ENCODE data around the gene ECD. TPM values are rescaled to one million over a fixed set of nuclear protein-coding genes. Genes with fewer than 3 reads are reported as not detected.

The ECD gene
- total RNA-seq, 1 experiment from 2014 or later, result 25.4 TPM

DNA sequence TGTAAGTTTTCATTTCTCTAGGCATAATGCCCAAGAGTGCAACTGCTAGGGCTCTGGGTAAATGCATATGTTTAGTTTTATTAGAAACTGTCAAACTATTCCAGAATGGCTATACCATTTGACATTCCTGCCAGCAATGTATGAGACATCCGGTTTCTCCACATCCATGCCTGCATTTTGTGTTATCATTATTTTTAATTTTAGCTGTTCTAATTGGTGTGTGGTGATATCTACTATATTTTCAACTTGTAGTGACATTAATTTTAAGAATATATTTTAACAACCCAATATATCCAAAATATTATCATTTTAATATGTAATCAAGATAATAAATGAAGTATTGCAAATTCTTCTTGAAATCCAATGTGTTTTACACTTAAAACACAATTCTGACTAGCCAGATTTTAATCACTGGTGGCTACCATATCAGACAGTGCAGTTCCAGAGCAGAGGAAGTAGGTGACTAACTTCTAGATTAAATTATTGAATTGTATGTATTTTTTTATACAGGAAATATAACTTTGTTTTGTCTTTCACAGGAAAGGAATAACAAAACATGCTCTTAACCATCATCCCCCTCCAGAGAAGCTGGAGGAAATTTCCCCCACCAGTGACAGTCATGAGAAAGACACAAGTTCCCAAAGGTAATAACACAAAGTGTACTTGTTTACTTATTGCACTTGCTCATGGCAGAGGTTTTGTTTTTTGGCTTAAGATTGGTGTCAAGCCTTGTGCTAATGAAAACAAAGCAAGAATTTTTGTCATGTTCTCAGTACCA lies 6.5 kb upstream of the ECD start:
- Histone ChIP-seq H3K4me2 (ENCODE audit: low read length) (no peak overlapping the region), H3K27me3 (ENCODE audit: insufficient read depth, low read length) (no peaks in the 10 kb centered on the region), H3K9me2 (ENCODE audit: insufficient read depth) (no peaks in the 10 kb centered on the region), H3K36me3 (ENCODE audit: control insufficient read depth in 1 of 2, insufficient read depth in 2 of 2, low read length in 2 of 2) (peaks cover 0 to 3% of the 10 kb centered on the region in 2 experiments; a peak in 1 of 4 replicates), H4K20me1 (ENCODE audit: insufficient read depth) (no peaks in the 10 kb centered on the region), H3K4me1 (ENCODE audit: control insufficient read depth in 1 of 2, insufficient read depth in 2 of 2, low read length in 2 of 2) (no peaks in the 10 kb centered on the region), H3K9ac (ENCODE audit: low read length) (no peak overlapping the region), H3K79me2 (ENCODE audit: insufficient read depth, low read length) (0 out of 2 replicates have a peak, but pooled peaks cover 2% of the 10 kb centered on the region), H3K4me3 (replicated peaks in 1 of 2; ENCODE audit: low read depth in 1 of 2, low read length in 2 of 2) (no peak overlapping the region), H3K27ac (ENCODE audit: low read depth, low read length) (no peak overlapping the region), H2AFZ (ENCODE audit: low read depth, low read length, poor library complexity, severe bottlenecking) (no peak overlapping the region), H3K9me3 (ENCODE audit: control insufficient read depth in 1 of 2, insufficient read depth in 1 of 2, low read depth in 1 of 2, low read length in 2 of 2) (no peaks in the 10 kb centered on the region)
- intact Hi-C loops (cut with micrococcal nuclease), result no loop called here
- CTCF ChIA-PET, result no interaction called here
- TF ChIP-seq CTCF (IDR thresholded peaks at IDR 0.05 in 2 of 3, conservative IDR thresholded peaks at IDR 0.05 in 1 of 3; ENCODE audit: borderline replicate concordance in 1 of 3, insufficient read depth in 1 of 3, low read depth in 2 of 3, low read length in 2 of 3) (no peak), SIN3A (IDR thresholded peaks at IDR 0.05; ENCODE audit: low read depth) (no peak), ATF3 (IDR thresholded peaks at IDR 0.05) (no peak), SP1 (IDR thresholded peaks at IDR 0.05; ENCODE audit: low read depth) (no peak), FOSL1 (IDR thresholded peaks at IDR 0.05; ENCODE audit: low read depth) (no peak), POLR2A (IDR thresholded peaks at IDR 0.05; ENCODE audit: borderline replicate concordance, extremely low read depth, insufficient read depth, insufficient read length) (no peak), EGR1 (IDR thresholded peaks at IDR 0.05; ENCODE audit: low read depth) (no peak), JUND (IDR thresholded peaks at IDR 0.05) (no peak), RAD21 (IDR thresholded peaks at IDR 0.05; ENCODE audit: low read depth) (no peak), SRF (IDR thresholded peaks at IDR 0.05; ENCODE audit: low read depth) (no peak), YY1 (IDR thresholded peaks at IDR 0.05; ENCODE audit: extremely low read depth, insufficient replicate concordance, low read depth, low read length) (no peak), CBX3 (IDR thresholded peaks at IDR 0.05; ENCODE audit: low read depth) (no peak)
- TF ChIP-seq, protein P1, sequence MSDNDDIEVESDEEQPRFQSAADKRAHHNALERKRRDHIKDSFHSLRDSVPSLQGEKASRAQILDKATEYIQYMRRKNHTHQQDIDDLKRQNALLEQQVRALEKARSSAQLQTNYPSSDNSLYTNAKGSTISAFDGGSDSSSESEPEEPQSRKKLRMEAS (IDR thresholded peaks at IDR 0.05), result no peak
- TF ChIP-seq, protein P2, sequence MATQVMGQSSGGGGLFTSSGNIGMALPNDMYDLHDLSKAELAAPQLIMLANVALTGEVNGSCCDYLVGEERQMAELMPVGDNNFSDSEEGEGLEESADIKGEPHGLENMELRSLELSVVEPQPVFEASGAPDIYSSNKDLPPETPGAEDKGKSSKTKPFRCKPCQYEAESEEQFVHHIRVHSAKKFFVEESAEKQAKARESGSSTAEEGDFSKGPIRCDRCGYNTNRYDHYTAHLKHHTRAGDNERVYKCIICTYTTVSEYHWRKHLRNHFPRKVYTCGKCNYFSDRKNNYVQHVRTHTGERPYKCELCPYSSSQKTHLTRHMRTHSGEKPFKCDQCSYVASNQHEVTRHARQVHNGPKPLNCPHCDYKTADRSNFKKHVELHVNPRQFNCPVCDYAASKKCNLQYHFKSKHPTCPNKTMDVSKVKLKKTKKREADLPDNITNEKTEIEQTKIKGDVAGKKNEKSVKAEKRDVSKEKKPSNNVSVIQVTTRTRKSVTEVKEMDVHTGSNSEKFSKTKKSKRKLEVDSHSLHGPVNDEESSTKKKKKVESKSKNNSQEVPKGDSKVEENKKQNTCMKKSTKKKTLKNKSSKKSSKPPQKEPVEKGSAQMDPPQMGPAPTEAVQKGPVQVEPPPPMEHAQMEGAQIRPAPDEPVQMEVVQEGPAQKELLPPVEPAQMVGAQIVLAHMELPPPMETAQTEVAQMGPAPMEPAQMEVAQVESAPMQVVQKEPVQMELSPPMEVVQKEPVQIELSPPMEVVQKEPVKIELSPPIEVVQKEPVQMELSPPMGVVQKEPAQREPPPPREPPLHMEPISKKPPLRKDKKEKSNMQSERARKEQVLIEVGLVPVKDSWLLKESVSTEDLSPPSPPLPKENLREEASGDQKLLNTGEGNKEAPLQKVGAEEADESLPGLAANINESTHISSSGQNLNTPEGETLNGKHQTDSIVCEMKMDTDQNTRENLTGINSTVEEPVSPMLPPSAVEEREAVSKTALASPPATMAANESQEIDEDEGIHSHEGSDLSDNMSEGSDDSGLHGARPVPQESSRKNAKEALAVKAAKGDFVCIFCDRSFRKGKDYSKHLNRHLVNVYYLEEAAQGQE (IDR thresholded peaks at IDR 0.05; ENCODE audit: low read depth), result no peak
- no TSS peak for BruUV-seq (replicated peaks)
- ATAC-seq (no peak), DNase-seq (ENCODE audit: low read depth, low spot score) (no peak)
- POLR2A ChIA-PET, result interaction anchor here (0.6 kb wide), 1 partner anchor 17 kb away, joined by 3 read pairs; no protein-coding TSS in a partner anchor
- RAD21 ChIA-PET (ENCODE audit: low non-redundant PET in 1 of 2, low total read pairs in 2 of 2, uncharacterized antibody in 2 of 2, unreplicated experiment in 2 of 2), result no interaction called here

All from HCT116 (cell line).